ENCODE data around the gene GSTA3. TPM values are rescaled to one million over a fixed set of nuclear protein-coding genes. Genes with fewer than 3 reads are reported as not detected.
"Not testable (repeated sequence)": the region's sequence is repeated elsewhere in the genome, so short reads cannot be mapped to it uniquely, and the experiment has no call there.

Gene GSTA3
- total RNA-seq, 1 experiment from 2014 or later, result not detected

DNA sequence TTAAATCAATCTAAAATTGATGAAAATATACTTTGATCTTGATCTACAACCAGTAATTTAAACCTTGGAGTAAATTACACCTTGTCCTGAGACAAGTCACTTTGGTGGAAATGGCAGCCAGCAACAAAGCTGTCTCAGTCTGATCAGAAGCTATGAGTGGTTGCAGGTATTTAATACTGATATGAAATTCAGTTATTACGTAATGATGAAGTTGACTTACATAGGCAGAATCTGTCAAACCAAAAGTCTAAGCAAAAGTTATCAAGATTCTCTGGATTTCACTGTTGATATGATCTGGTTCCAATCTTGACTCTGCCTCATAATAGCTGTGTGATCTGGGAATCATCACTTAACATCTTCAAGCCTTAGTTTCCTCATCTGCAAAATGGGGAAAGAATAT lies 41.3 kb downstream of the GSTA3 start:
- DNase-seq (ENCODE audit: low read depth), result no peak

DNA sequence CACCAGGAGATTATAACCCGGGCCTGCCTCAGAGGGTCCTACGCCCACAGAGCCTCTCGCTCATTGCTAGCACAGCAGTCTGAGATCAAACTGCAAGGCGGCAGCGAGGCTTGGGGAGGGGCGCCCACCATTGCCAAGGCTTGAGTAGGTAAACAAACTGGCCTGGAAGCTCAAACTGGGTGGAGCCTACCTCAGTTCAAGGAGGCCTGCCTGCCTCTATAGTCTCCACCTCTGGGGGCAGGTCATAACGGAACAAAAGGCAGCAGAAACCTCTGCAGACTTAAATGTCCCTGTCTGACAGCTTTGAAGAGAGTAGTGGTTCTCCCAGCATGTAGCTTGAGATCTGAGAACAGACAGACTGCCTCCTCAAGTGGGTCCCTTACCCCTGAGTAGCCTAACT lies 48.3 kb downstream of the GSTA3 start:
- not testable (repeated sequence) for DNase-seq (ENCODE audit: low read depth)

DNA sequence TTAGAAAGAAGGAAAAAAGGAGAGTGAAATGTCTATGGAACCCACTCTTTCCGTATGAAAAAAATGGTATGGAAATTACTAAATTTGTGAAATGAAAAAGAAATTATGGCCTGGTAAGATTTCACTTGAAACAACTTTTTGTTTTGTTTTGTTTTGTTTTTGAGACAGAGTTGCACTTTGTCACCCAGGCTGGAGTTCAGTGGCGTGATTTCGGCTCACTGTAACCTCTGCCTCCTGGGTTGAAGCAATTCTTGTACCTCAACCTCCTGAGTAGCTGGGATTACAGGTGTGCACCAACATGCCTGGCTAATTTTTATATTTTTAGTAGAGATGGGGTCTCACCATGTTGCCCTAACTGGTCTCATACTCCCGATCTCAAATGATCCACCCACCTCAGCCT lies 51.1 kb downstream of the GSTA3 start:
- DNase-seq (ENCODE audit: low read depth), result no peak

DNA sequence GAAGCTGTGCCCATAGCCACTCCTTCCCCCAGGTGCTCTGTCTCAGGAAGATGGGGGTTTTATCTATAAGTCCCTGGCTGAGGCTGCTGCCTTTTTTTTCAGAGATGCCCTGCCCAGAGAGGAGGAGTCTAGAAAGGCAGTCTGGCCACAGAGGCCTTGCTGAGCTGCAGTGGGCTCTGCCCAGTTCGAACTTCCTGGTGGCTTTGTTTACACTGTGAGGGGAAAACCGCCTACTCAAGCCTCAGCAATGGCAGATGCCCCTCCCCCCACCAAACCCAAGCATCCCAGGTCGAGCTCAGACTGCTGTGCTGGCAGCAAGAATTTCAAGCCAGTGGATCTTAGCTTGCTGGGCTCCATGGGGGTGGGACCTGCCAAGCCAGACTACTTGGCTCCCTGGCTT lies 53.4 kb downstream of the GSTA3 start:
- DNase-seq (ENCODE audit: low read depth), result not testable (repeated sequence)

DNA sequence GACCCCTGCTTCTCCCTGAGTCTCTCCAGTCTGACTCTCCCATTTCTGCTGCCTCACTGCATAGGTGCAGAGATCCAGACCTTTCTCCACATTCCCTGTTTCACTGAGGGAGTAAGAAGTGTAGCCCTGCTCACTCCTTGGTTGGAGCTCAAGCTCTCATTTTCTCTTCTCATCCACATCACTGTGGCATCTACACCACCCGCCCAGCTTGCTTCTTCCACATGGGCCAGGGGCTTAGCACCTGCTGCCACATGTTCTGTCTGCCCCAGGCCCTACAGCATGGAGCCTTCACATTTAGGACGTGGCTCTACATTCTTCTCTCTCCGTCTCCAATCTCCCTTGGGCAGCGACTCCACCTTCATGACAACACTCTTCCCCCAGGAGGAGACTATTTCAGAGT lies 60.4 kb downstream of the GSTA3 start:
- no peak for DNase-seq (ENCODE audit: low read depth)

Other genes starting within 250 kb of the GSTA3 start
- gene TMEM14A, start 238.6 kb downstream of the GSTA3 start, total RNA-seq (2014; rRNA removed), result 49.8 and 50.6 TPM in 2 replicates
- not detected in 2 replicates for gene GSTA2, start 146.2 kb downstream of the GSTA3 start, total RNA-seq (2014; rRNA removed)
- not detected in 2 replicates for gene GSTA1, start 105.9 kb downstream of the GSTA3 start, total RNA-seq (2014; rRNA removed)
- not detected in 2 replicates for gene GSTA5, start 68.9 kb downstream of the GSTA3 start, total RNA-seq (2014; rRNA removed)
- gene GSTA4, start 85.6 kb upstream of the GSTA3 start, total RNA-seq (2014; rRNA removed), result 25.3 and 25.8 TPM in 2 replicates
- gene CILK1, start 152.1 kb upstream of the GSTA3 start, total RNA-seq (2014; rRNA removed), result 16.7 and 17.3 TPM in 2 replicates
- 27.8 and 33.5 TPM in 2 replicates for gene FBXO9, start 155.7 kb upstream of the GSTA3 start, total RNA-seq (2014; rRNA removed)
- gene GCM1, start 239.1 kb upstream of the GSTA3 start, total RNA-seq (2014; rRNA removed), result not detected in 2 replicates

Measured in LHCN-M2 (cell line).